Thoracic aorta (tissue), 2 donors: ENCODE data around the gene THAP7. TPM values are rescaled to one million over a fixed set of nuclear protein-coding genes. Genes with fewer than 3 reads are reported as not detected.

ENCODE experiments used
- ATAC-seq: fragments of 150-250 bp; one replicate; pipeline ENCODE4 v1.8.0; 2017; ENCODE audit warnings: low read depth; ENCODE audit not compliant: insufficient number of reproducible peaks, low FRiP score
- DNase-seq: peaks from one replicate; pipeline ENCODE4 v3.0.0-alpha.2; 2020; ENCODE audit warnings: low spot score
- H3K27ac ChIP-seq, 2 donors: fragments of 200-600 bp; sonication (generic); 1 replicate in 1 of 2; 2 replicates in 1 of 2; pipeline ENCODE4 v1.5.1; 2016; ENCODE audit warnings: mild to moderate bottlenecking in 2 of 2, moderate library complexity in 2 of 2
- H3K27me3 ChIP-seq: fragments of 200-600 bp; sonication (generic); replicated peaks from 2 replicates; pipeline ENCODE4 v1.6.0; 2016; ENCODE audit warnings: mild to moderate bottlenecking; ENCODE audit not compliant: insufficient read depth
- H3K36me3 ChIP-seq: fragments of 200-600 bp; sonication (generic); one replicate; pipeline ENCODE4 v1.5.1; 2016
- H3K4me1 ChIP-seq, 2 donors: fragments of 200-600 bp; sonication (generic); 1 replicate in 1 of 2; 2 replicates in 1 of 2; pipeline versions ENCODE4 v1.5.1 to v1.6.0; 2016; ENCODE audit warnings: low read depth in 2 of 2, mild to moderate bottlenecking in 1 of 2; ENCODE audit not compliant: control insufficient read depth in 1 of 2
- H3K4me3 ChIP-seq: fragments of 200-600 bp; sonication (generic); 2 replicates; pipeline ENCODE4 v1.5.1; 2016; ENCODE audit warnings: mild to moderate bottlenecking
- H3K9me3 ChIP-seq: fragments of 200-600 bp; sonication (generic); 2 replicates; pipeline ENCODE4 v1.5.1; 2016
- total RNA-seq, 2 donors: library from RNA; depleted of rRNA; stranded (reverse); fragments of >200 nt; gene quantifications; one replicate each; pipeline versions ENCODE4 v1.1.0 to v1.2.3, GENCODE V29; 2016
- TF ChIP-seq, protein P1 (sequence below): fragments of 200-600 bp; sonication (generic); IDR thresholded peaks from one replicate; pipeline ENCODE4 v1.5.1; 2019; ENCODE audit warnings: antibody characterized with exemption

The THAP7 gene
- total RNA-seq, 2 donors from 2014 or later: 38.3 to 60.0 TPM

- H3K27me3 ChIP-seq: no peaks in the 10 kb centered on the region
- ATAC-seq: no peak
- peaks cover 10 to 22% of the 10 kb centered on the region in 2 donors for H3K4me1 ChIP-seq
- TF ChIP-seq, protein P1, sequence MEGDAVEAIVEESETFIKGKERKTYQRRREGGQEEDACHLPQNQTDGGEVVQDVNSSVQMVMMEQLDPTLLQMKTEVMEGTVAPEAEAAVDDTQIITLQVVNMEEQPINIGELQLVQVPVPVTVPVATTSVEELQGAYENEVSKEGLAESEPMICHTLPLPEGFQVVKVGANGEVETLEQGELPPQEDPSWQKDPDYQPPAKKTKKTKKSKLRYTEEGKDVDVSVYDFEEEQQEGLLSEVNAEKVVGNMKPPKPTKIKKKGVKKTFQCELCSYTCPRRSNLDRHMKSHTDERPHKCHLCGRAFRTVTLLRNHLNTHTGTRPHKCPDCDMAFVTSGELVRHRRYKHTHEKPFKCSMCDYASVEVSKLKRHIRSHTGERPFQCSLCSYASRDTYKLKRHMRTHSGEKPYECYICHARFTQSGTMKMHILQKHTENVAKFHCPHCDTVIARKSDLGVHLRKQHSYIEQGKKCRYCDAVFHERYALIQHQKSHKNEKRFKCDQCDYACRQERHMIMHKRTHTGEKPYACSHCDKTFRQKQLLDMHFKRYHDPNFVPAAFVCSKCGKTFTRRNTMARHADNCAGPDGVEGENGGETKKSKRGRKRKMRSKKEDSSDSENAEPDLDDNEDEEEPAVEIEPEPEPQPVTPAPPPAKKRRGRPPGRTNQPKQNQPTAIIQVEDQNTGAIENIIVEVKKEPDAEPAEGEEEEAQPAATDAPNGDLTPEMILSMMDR: no peak
- DNase-seq: no peak
- no peaks in the 10 kb centered on the region for H3K9me3 ChIP-seq
- no peaks in the 10 kb centered on the region for H3K36me3 ChIP-seq
- no peak overlapping the region for H3K4me3 ChIP-seq
- no peak overlapping the region for H3K27ac ChIP-seq
Observed at GRCh38 chr22:20959578-20960461, 42.1 kb downstream of the THAP7 start.

DNA sequence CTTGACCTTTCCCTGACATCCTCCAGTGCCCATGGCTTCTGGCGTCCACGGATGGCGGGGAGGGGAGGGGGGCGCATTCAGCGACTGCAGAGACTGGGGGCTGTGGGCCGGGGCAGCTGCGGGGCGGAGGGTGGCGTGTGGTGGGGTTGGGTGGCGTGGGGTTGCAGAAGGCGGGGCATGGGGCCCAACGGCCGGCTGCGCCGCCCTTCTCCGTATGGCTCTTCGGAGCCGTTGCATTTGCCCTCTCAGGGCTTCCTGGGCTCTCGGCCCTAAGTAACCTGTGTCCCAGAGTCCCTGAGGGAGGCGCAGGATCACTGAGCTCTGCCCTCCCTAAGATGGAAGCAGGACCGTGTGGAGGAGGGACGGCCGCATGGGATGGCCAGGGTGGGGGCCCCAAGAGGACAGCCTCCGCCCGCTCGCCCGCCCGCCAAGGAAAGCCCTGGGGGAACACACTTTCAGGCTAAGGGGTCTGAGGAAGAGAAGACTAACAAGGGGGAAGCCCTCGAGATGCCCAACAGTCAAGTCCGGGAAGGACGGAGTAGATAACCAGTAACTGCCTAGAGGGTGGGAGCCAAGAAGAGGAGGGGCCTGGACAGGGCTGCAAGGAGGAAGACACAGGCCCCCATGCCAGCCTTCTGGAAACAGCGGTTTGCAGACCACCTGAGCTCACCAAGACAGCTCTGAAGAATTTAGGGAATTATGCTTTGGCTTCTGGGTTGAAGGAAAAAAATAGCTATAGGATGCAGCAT, 44.1 kb downstream of the THAP7 start:
- Histone ChIP-seq H3K27ac (no peak overlapping the region), H3K4me3 (peak overlapping the region; percentile 83), H3K4me1 (peaks cover 7 to 18% of the 10 kb centered on the region in 2 donors), H3K36me3 (peaks cover under 1% of the 10 kb centered on the region), H3K27me3 (no peaks in the 10 kb centered on the region), H3K9me3 (no peaks in the 10 kb centered on the region)
- no peak for DNase-seq
- TF ChIP-seq, protein P1: no peak
- no peak for ATAC-seq

GRCh38 chr22:20957102-20957682, 44.7 kb downstream of the THAP7 start:
- Histone ChIP-seq H3K27me3 (no peaks in the 10 kb centered on the region), H3K4me3 (peak overlapping the region; percentile 83), H3K36me3 (peaks cover 7% of the 10 kb centered on the region), H3K9me3 (no peaks in the 10 kb centered on the region), H3K4me1 (peaks cover 7 to 18% of the 10 kb centered on the region in 2 donors), H3K27ac (no peak overlapping the region)
- no peak for DNase-seq
- no peak for ATAC-seq
- TF ChIP-seq, protein P1: no peak

- H3K36me3 ChIP-seq: peaks cover 7% of the 10 kb centered on the region
- DNase-seq (no peak), ATAC-seq (no peak)
- no peaks in the 10 kb centered on the region for H3K27me3 ChIP-seq
- H3K9me3 ChIP-seq: no peaks in the 10 kb centered on the region
- peak overlapping the region; percentile 83 for H3K4me3 ChIP-seq
- TF ChIP-seq, protein P1: no peak
- no peak overlapping the region for H3K27ac ChIP-seq
- H3K4me1 ChIP-seq: peaks cover 7 to 18% of the 10 kb centered on the region in 2 donors
Observed at GRCh38 chr22:20956258-20957101, 45.4 kb downstream of the THAP7 start.
